ENCODE measurements around the gene TACC2.

DNA sequence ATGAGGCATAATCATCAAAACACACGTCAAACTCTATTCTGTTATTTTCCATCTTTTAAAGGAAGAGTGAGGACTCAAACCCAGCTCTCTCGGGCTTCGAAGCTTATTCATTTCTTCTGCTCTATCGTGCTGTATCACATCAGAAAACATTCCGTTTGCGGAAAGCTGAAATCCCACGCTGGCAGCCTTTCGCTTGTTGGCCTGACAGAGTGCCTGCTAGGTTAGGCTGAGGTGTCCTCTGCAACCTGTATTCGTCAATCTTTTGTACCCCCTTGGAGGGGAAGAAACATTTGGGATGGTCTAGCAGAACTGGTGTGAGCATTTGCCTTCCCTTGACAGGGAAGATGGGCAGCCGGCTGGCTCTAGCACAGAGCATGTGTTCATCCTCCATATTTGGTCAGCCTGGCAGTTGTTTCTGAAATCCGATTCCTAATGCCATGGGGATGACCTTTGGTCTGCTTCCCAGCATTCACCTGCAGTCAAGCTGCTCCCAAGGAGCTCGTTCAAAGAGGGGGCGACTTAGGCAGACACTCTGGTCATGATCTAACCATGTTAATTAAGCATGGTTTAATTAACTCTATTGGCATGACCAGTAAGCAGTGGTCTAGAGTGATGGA is 55.2 kb downstream of the TACC2 start:
- no peak for TF ChIP-seq EZH2 (IDR thresholded peaks at IDR 0.05; ENCODE audit: low read depth)
- TF ChIP-seq, protein P1, sequence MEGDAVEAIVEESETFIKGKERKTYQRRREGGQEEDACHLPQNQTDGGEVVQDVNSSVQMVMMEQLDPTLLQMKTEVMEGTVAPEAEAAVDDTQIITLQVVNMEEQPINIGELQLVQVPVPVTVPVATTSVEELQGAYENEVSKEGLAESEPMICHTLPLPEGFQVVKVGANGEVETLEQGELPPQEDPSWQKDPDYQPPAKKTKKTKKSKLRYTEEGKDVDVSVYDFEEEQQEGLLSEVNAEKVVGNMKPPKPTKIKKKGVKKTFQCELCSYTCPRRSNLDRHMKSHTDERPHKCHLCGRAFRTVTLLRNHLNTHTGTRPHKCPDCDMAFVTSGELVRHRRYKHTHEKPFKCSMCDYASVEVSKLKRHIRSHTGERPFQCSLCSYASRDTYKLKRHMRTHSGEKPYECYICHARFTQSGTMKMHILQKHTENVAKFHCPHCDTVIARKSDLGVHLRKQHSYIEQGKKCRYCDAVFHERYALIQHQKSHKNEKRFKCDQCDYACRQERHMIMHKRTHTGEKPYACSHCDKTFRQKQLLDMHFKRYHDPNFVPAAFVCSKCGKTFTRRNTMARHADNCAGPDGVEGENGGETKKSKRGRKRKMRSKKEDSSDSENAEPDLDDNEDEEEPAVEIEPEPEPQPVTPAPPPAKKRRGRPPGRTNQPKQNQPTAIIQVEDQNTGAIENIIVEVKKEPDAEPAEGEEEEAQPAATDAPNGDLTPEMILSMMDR (conservative IDR thresholded peaks at IDR 0.05) = no peak
